ENCODE results near the gene CKAP2L.
"Not testable (repeated sequence)": the region's sequence is repeated elsewhere in the genome, so short reads cannot be mapped to it uniquely, and the experiment has no call there.

Gene CKAP2L

GRCh38 chr2:112724591-112725525, 39.6 kb downstream of the CKAP2L start:
- peak; percentile 54 for DNase-seq

- no peak for DNase-seq
These were observed 40.4 kb downstream of the CKAP2L start for GRCh38 chr2:112723995-112724394.

GRCh38 chr2:112723547-112723940, 40.9 kb downstream of the CKAP2L start:
- no peak for DNase-seq

GRCh38 chr2:112722816-112723546, 41.4 kb downstream of the CKAP2L start:
- DNase-seq: no peak

GRCh38 chr2:112721819-112722522, 42.4 kb downstream of the CKAP2L start:
- DNase-seq: no peak

- DNase-seq: no peak
These were observed 43.6 kb downstream of the CKAP2L start, which contains the start of gene NT5DC4 for GRCh38 chr2:112720785-112721184. NT5DC4 (plus strand) TSS chr2:112721020; CDS start chr2:112721080, 60 bp downstream.

GRCh38 chr2:112718863-112719370, 45.5 kb downstream of the CKAP2L start:
- peak; percentile 45 for DNase-seq

- DNase-seq: not testable (repeated sequence)
These were observed 47.5 kb downstream of the CKAP2L start for GRCh38 chr2:112716826-112717352.

- DNase-seq: not testable (repeated sequence)
These were observed 48.3 kb downstream of the CKAP2L start for GRCh38 chr2:112716094-112716493.

- no peak for DNase-seq
These were observed 49.4 kb downstream of the CKAP2L start for GRCh38 chr2:112714836-112715631.

- DNase-seq: no peak
These were observed 50.1 kb downstream of the CKAP2L start for GRCh38 chr2:112714331-112714730.

- no peak for DNase-seq
These were observed 50.5 kb downstream of the CKAP2L start for GRCh38 chr2:112713926-112714325.

- DNase-seq: no peak
These were observed 50.9 kb downstream of the CKAP2L start for GRCh38 chr2:112713585-112713925.

- peak; percentile 87 for DNase-seq
These were observed 51.4 kb downstream of the CKAP2L start for GRCh38 chr2:112712903-112713584.

GRCh38 chr2:112712465-112712864, 51.9 kb downstream of the CKAP2L start:
- DNase-seq: no peak

- no peak for DNase-seq
These were observed 53.3 kb downstream of the CKAP2L start for GRCh38 chr2:112710956-112711750.

- no peak for DNase-seq
These were observed 54.7 kb downstream of the CKAP2L start for GRCh38 chr2:112709703-112710102.

- no peak for DNase-seq
These were observed 55.4 kb downstream of the CKAP2L start for GRCh38 chr2:112708968-112709367.

- not testable (repeated sequence) for DNase-seq
These were observed 57.5 kb downstream of the CKAP2L start for GRCh38 chr2:112706947-112707346.

- no peak for DNase-seq
These were observed 58.2 kb downstream of the CKAP2L start for GRCh38 chr2:112706170-112706664.

Measured in suppressor macrophage treated with lipopolysaccharide for 4 hours (primary cell).